H9 (cell line): ENCODE data around the gene IQGAP2. TPM values are rescaled to one million over a fixed set of nuclear protein-coding genes. Genes with fewer than 3 reads are reported as not detected.

Source experiments
- DNase-seq: peaks from one replicate; pipeline ENCODE4 v3.0.0-alpha.2; 2017
- H2AFZ ChIP-seq: one replicate; pipeline ENCODE4 v1.6.1; 2013; ENCODE audit warnings: mild to moderate bottlenecking, low read length, control low read depth, moderate library complexity
- H2AK5ac ChIP-seq: 2 replicates; pipeline ENCODE4 v1.6.1; 2013; ENCODE audit warnings: low read length, control low read depth, mixed read lengths; ENCODE audit not compliant: insufficient read length
- H2BK120ac ChIP-seq: one replicate; pipeline ENCODE4 v1.6.1; 2013; ENCODE audit warnings: low read depth, mild to moderate bottlenecking, low read length, control low read depth, inconsistent platforms; ENCODE audit not compliant: poor library complexity, severe bottlenecking
- H2BK12ac ChIP-seq: 2 replicates; pipeline ENCODE4 v1.6.1; 2013; ENCODE audit warnings: low read length, control low read depth, mixed read lengths, low read depth; ENCODE audit not compliant: insufficient read length
- H2BK15ac ChIP-seq: 2 replicates; pipeline ENCODE4 v1.6.1; 2013; ENCODE audit warnings: low read depth, low read length, control low read depth
- H2BK20ac ChIP-seq: one replicate; pipeline ENCODE4 v1.6.1; 2013; ENCODE audit warnings: low read depth, mild to moderate bottlenecking, low read length, control low read depth, inconsistent platforms; ENCODE audit not compliant: poor library complexity, severe bottlenecking
- H2BK5ac ChIP-seq: 2 replicates; pipeline ENCODE4 v1.6.1; 2013; ENCODE audit warnings: low read length, control low read depth, mixed read lengths; ENCODE audit not compliant: insufficient read length
- H3K14ac ChIP-seq: 2 replicates; pipeline ENCODE4 v1.6.1; 2013; ENCODE audit warnings: low read length, control low read depth; ENCODE audit not compliant: insufficient read depth
- H3K18ac ChIP-seq: 2 replicates; pipeline ENCODE4 v1.6.1; 2013; ENCODE audit warnings: low read depth, mild to moderate bottlenecking, mixed read lengths, low read length, control low read depth; ENCODE audit not compliant: insufficient read length
- H3K23ac ChIP-seq: 2 replicates; pipeline ENCODE4 v1.6.1; 2013; ENCODE audit warnings: low read length, control low read depth, mixed read lengths, low read depth; ENCODE audit not compliant: insufficient read length
- H3K23me2 ChIP-seq: 2 replicates; pipeline ENCODE4 v1.6.1; 2013; ENCODE audit warnings: low read depth, mild to moderate bottlenecking, mixed read lengths, low read length, control low read depth; ENCODE audit not compliant: insufficient read length, poor library complexity, severe bottlenecking
- H3K27ac ChIP-seq: 2 replicates; pipeline ENCODE4 v1.5.1; 2013; ENCODE audit warnings: low read length, control low read depth, mixed read lengths, low read depth; ENCODE audit not compliant: insufficient read length
- H3K27me3 ChIP-seq: 2 replicates; pipeline ENCODE4 v1.6.1; 2013; ENCODE audit warnings: low read length, control low read depth, inconsistent platforms; ENCODE audit not compliant: insufficient read depth
- H3K4ac ChIP-seq: 2 replicates; pipeline ENCODE4 v1.6.1; 2013; ENCODE audit warnings: low read depth, mild to moderate bottlenecking, control low read depth, inconsistent platforms, low read length, moderate library complexity
- H3K4me1 ChIP-seq: 2 replicates; pipeline ENCODE4 v1.6.1; 2013; ENCODE audit warnings: low read length, control low read depth, inconsistent platforms; ENCODE audit not compliant: insufficient read depth
- H3K4me2 ChIP-seq: 2 replicates; pipeline ENCODE4 v1.6.1; 2013; ENCODE audit warnings: low read length, control low read depth, mixed read lengths; ENCODE audit not compliant: insufficient read length, insufficient read depth
- H3K56ac ChIP-seq: 2 replicates; pipeline ENCODE4 v1.6.1; 2013; ENCODE audit warnings: low read depth, mild to moderate bottlenecking, mixed read lengths, low read length, control low read depth; ENCODE audit not compliant: insufficient read length
- H3K79me1 ChIP-seq: 2 replicates; pipeline ENCODE4 v1.6.1; 2013; ENCODE audit warnings: low read depth, mild to moderate bottlenecking, moderate library complexity, low read length, control low read depth, inconsistent platforms; ENCODE audit not compliant: insufficient read depth, poor library complexity, severe bottlenecking
- H3K79me2 ChIP-seq: 2 replicates; pipeline ENCODE4 v1.6.1; 2013; ENCODE audit warnings: low read length, control low read depth, inconsistent platforms; ENCODE audit not compliant: insufficient read depth
- H3K9ac ChIP-seq: 2 replicates; pipeline ENCODE4 v1.6.1; 2013; ENCODE audit warnings: low read length, control low read depth, mixed read lengths; ENCODE audit not compliant: insufficient read length; ENCODE audit errors: extremely low read depth
- H3K9me3 ChIP-seq: one replicate; pipeline ENCODE4 v1.6.1; 2013; ENCODE audit warnings: low read depth, low read length, inconsistent platforms; ENCODE audit not compliant: control insufficient read depth
- H3T11ph ChIP-seq: one replicate; pipeline ENCODE4 v1.6.1; 2013; ENCODE audit warnings: mild to moderate bottlenecking, low read length, control low read depth, inconsistent platforms
- H4K20me1 ChIP-seq: one replicate; pipeline ENCODE4 v1.6.1; 2013; ENCODE audit not compliant: control insufficient read depth, insufficient read length, insufficient read depth
- H4K5ac ChIP-seq: 2 replicates; pipeline ENCODE4 v1.6.1; 2013; ENCODE audit warnings: low read depth, mild to moderate bottlenecking, mixed read lengths, low read length, control low read depth; ENCODE audit not compliant: insufficient read length
- H4K8ac ChIP-seq: replicated peaks from 2 replicates; pipeline ENCODE4 v1.6.1; 2013; ENCODE audit warnings: low read length, control low read depth, mixed read lengths, low read depth; ENCODE audit not compliant: insufficient read length
- H4K91ac ChIP-seq: 2 replicates; pipeline ENCODE4 v1.6.1; 2013; ENCODE audit warnings: low read depth, mild to moderate bottlenecking, moderate library complexity, mixed read lengths, low read length, control low read depth; ENCODE audit not compliant: insufficient read length
- H3K27ac Mint-ChIP-seq, 3 experiments: 2 replicates in 2 of 3; 3 replicates in 1 of 3; pipeline ENCODE4 v1.8.0; 2020 to 2021; ENCODE audit warnings: mixed read lengths in 3 of 3, mild to moderate bottlenecking in 1 of 3, moderate library complexity in 1 of 3
- H3K27me3 Mint-ChIP-seq: 2 replicates; pipeline ENCODE4 v1.8.0; 2021; ENCODE audit warnings: low read depth, mild to moderate bottlenecking, moderate library complexity, mixed read lengths
- H3K36me3 Mint-ChIP-seq, 3 experiments: 2 replicates in 2 of 3; 3 replicates in 1 of 3; pipeline ENCODE4 v1.8.0; 2020 to 2021; ENCODE audit warnings: low read depth in 3 of 3, mixed read lengths in 3 of 3; ENCODE audit not compliant: insufficient read depth in 1 of 3
- H3K4me1 Mint-ChIP-seq, 2 experiments: 2 replicates each; pipeline ENCODE4 v1.8.0; 2020; ENCODE audit warnings: mixed read lengths in 2 of 2
- H3K4me3 Mint-ChIP-seq, 2 experiments: 2 replicates in 1 of 2; 3 replicates in 1 of 2; pipeline ENCODE4 v1.8.0; 2020 to 2021; ENCODE audit warnings: mild to moderate bottlenecking in 2 of 2, mixed read lengths in 2 of 2, moderate library complexity in 1 of 2
- H3K9me3 Mint-ChIP-seq, 2 experiments: 2 replicates in 1 of 2; 3 replicates in 1 of 2; pipeline ENCODE4 v1.8.0; 2020; ENCODE audit warnings: mild to moderate bottlenecking in 2 of 2, mixed read lengths in 2 of 2, moderate library complexity in 1 of 2
- CTCF ChIP-seq: fragments of 200-600 bp; sonication (generic); conservative IDR thresholded peaks from 3 replicates; pipeline ENCODE4 v1.8.0; 2021; ENCODE audit warnings: antibody characterized with exemption, mild to moderate bottlenecking
- WGBS: extraction: QIAGEN DNeasy Blood & Tissue Kit; methylation state at CpG from one replicate; pipeline ENCODE4 v1.1.7; 2013; ENCODE audit warnings: missing lambda C conversion rate, low lambda C conversion rate, mixed read lengths; ENCODE audit not compliant: insufficient read length; ENCODE audit errors: extremely low coverage; 5-methylcytosine and 5-hydroxymethylcytosine counted together
- total RNA-seq: library from RNA; stranded (reverse); gene quantifications from 2 replicates; pipeline ENCODE4 v1.2.1, GENCODE V29; 2021

Gene IQGAP2
- total RNA-seq, 1 experiment from 2014 or later, result 22.5 TPM

GRCh38 chr5:76514713-76515112 is 111.6 kb downstream of the IQGAP2 start:
- Histone ChIP-seq H2AK5ac (no peak overlapping the region), H3T11ph (no peak overlapping the region), H4K20me1 (no peaks in the 10 kb centered on the region), H3K9ac (no peak overlapping the region), H3K79me1 (no peaks in the 10 kb centered on the region), H3K9me3 (no peaks in the 10 kb centered on the region), H3K79me2 (no peaks in the 10 kb centered on the region), H2BK15ac (no peak overlapping the region), H2BK5ac (no peak overlapping the region), H3K27me3 (no peaks in the 10 kb centered on the region), H3K27ac (no peak overlapping the region), H2BK12ac (no peak overlapping the region), H3K56ac (no peak overlapping the region), H3K4ac (no peak overlapping the region), H4K91ac (no peak overlapping the region), H4K5ac (no peak overlapping the region), H2AFZ (no peak overlapping the region), H3K23ac (no peak overlapping the region), H3K23me2 (no peaks in the 10 kb centered on the region), H3K4me1 (peaks cover 4% of the 10 kb centered on the region; the same call in 1 of the 2 replicates), H3K4me2 (no peak overlapping the region), H2BK20ac (no peak overlapping the region), H4K8ac (no peak overlapping the region), H3K18ac (no peak overlapping the region), H2BK120ac (no peak overlapping the region), H3K14ac (no peak overlapping the region)
- Mint-ChIP-seq H3K9me3 (peaks cover 11 to 16% of the 10 kb centered on the region in 2 experiments), H3K36me3 (peaks cover 6 to 17% (median 9%) of the 10 kb centered on the region in 3 experiments; a peak in 6 of 7 replicates), H3K27ac (peak overlapping the region in 1 of 3 experiments; percentile 9; a peak in 2 of 7 replicates), H3K4me1 (peaks cover 15 to 16% of the 10 kb centered on the region in 2 experiments), H3K4me3 (no peak overlapping the region), H3K27me3 (peaks cover 2% of the 10 kb centered on the region)
- no peak for DNase-seq
- TF ChIP-seq CTCF, result no peak
- WGBS, result no CpG with 5 or more reads among the region's 2 CpGs
